Ovary (tissue), 9 donors: ENCODE results near the gene PROSER1. TPM values are rescaled to one million over a fixed set of nuclear protein-coding genes. Genes with fewer than 3 reads are reported as not detected.

Source experiments
- DNase-seq, 5 donors: peaks; one replicate each; pipeline ENCODE4 v3.0.0-alpha.2; 2019 to 2020
- H3K27ac ChIP-seq, 2 donors: fragments of 200-600 bp; one replicate each; pipeline versions ENCODE4 v1.5.1 to v1.8.0; 2019 to 2022
- H3K27me3 ChIP-seq: fragments of 200-600 bp; one replicate; pipeline ENCODE4 v1.8.0; 2022
- H3K36me3 ChIP-seq: fragments of 200-600 bp; sonication (generic); one replicate; pipeline ENCODE4 v1.5.1; 2019
- H3K4me1 ChIP-seq: one replicate; pipeline ENCODE4 v1.8.1; 2013; ENCODE audit warnings: mild to moderate bottlenecking, moderate library complexity; ENCODE audit not compliant: insufficient read depth
- H3K4me3 ChIP-seq: fragments of 200-600 bp; sonication (generic); one replicate; pipeline ENCODE4 v1.5.1; 2017
- H3K9me3 ChIP-seq, 2 donors: fragments of 200-600 bp in 1 of 2; sonication (generic) in 1 of 2; one replicate each; pipeline versions ENCODE4 v1.5.1 to v1.8.1; 2013 to 2019; ENCODE audit warnings: mild to moderate bottlenecking in 1 of 2, moderate library complexity in 1 of 2
- CTCF ChIP-seq, 3 donors: fragments of 450-650 bp in 2 of 3; fragments of 200-600 bp in 1 of 3; IDR thresholded peaks; one replicate each; pipeline versions ENCODE4 v1.5.1 to v1.8.0; 2016 to 2022; ENCODE audit warnings: antibody characterized with exemption in 3 of 3, mild to moderate bottlenecking in 1 of 3
- EP300 ChIP-seq: sonication (generic); formaldehyde crosslinking; IDR thresholded peaks from one replicate; pipeline ENCODE4 v1.6.1; 2017; ENCODE audit warnings: antibody characterized with exemption
- POLR2A ChIP-seq: fragments of 450-650 bp; IDR thresholded peaks from one replicate; pipeline ENCODE4 v1.6.1; 2017; ENCODE audit warnings: antibody characterized with exemption, mild to moderate bottlenecking, moderate library complexity
- WGBS, 3 donors: extraction: QIAGEN DNeasy Blood & Tissue Kit in 1 of 3; methylation state at CpG; one replicate each; pipeline versions ENCODE4 v1.1.5 to v1.1.7; 2013 to 2017; 5-methylcytosine and 5-hydroxymethylcytosine counted together
- intact Hi-C, 4 donors: fragments of 100-400 bp; cut with DNase I; formaldehyde crosslinking; loops; one replicate each; pipeline versions ENCODE4 v1.11.0 to v1.15.1; 2022 to 2023
- polyA plus RNA-seq, 2 donors: library from polyadenylated mRNA; stranded (reverse); fragments of 200-250 nt in 1 of 2; fragments of 350-450 nt in 1 of 2; fragmentation: Illumina TruSeq in 1 of 2; extraction: RNeasy Lipid Tissue Mini Kit (QIAGEN cat#74804) in 1 of 2; gene quantifications; one replicate each; pipeline ENCODE4 v1.2.3, GENCODE V29; 2013 to 2014
- total RNA-seq, 7 donors: library from RNA; depleted of rRNA in 2 of 7; stranded (reverse); fragments of >200 nt in 2 of 7; fragmentation: NEBNext Ultra II Directional in 3 of 7; extraction: Animal tissue kit (Norgen Biotek cat#: 25700) in 3 of 7; gene quantifications; one replicate each; pipeline versions ENCODE4 v1.1.0 to v1.2.4, GENCODE V29; 2016 to 2023
- donor health status: DM: no; HTN: no; CAD: no; lungs with moderate emphysema.
- donor health status: DM: no; HTN: no; CAD: no.
- donor health status: Bipolar disorder and iron deficiency.
- donor health status: DM: yes; HTN: yes; CAD: no.
- donor health status: DM: no; HTN: no; CAD: no.
- donor health status: DM: yes; HTN: yes; CAD: no.

The PROSER1 gene
- total and polyA plus RNA-seq, 9 donors = 5.3 to 25.3 (median 16.9) TPM

DNA sequence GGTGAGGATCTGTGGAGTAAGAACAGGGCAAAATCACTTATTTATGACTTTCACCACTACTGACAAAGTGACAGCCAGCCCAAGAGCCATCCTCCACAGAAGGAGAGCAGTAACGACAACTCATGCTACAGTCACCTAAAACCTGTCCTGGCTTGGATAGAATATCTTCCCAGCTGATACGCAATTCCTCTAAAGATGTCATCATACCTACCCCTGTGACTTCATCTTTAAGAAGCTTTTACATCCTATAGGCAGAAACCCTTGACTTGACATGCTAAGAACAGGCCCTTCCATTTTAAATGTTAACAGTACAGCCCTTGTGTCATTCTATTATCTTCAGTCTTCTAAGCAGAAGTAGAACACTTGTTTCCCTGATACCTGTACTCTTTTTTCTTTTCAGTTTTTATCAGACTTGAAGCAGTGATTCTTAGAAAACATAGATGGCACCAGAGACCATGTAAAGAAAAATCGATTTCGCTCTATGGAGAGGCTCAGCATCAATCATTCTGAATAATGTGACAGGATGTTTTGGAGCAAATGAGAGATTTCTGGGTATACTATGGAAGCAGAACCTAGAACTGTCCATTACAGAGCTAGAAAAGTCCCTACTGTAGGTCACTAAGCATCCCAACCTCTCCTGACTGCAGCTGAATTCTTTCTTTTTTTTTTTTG lies 67.4 kb downstream of the PROSER1 start:
- no peak for DNase-seq
- Histone ChIP-seq H3K27me3 (no peaks in the 10 kb centered on the region), H3K36me3 (no peaks in the 10 kb centered on the region), H3K9me3 (no peaks in the 10 kb centered on the region), H3K27ac (no peak overlapping the region), H3K4me3 (no peak overlapping the region), H3K4me1 (no peaks in the 10 kb centered on the region)
- TF ChIP-seq CTCF (IDR thresholded peaks at IDR 0.05) (no peak), EP300 (no peak), POLR2A (no peak)
- 80 to 86% (median 82%) methylated on average over 4 of the region's 4 CpGs for WGBS, 3 donors
- intact Hi-C loops = no loop called here

DNA sequence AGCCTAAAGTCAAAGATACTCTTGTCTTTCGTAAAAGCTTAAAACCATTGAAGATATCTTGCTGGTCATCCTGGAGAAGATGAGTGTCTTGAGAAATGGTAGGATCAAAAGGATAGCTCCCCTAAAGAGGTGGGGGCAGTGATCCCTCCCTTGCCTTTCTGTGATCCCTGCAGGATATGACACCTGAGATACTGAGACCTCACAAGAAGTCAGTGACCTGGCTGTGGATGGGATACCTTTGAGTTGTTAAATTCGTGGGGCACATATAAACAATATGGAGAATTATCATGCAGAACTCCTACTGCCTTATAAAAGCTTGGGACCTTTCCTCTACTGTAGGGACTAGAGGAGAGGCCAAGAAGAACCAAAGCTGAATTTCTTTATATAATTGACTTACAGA lies 68.7 kb downstream of the PROSER1 start:
- WGBS, 3 donors = 57 to 59% (median 58%) methylated on average over 2 of the region's 2 CpGs
- Histone ChIP-seq H3K36me3 (no peaks in the 10 kb centered on the region), H3K9me3 (no peaks in the 10 kb centered on the region), H3K27ac (no peak overlapping the region), H3K4me3 (no peak overlapping the region), H3K4me1 (no peaks in the 10 kb centered on the region), H3K27me3 (no peaks in the 10 kb centered on the region)
- DNase-seq = no peak
- no peak for TF ChIP-seq EP300
- TF ChIP-seq POLR2A = no peak
- no peak for TF ChIP-seq CTCF (IDR thresholded peaks at IDR 0.05)
- intact Hi-C loops = no loop called here

DNA sequence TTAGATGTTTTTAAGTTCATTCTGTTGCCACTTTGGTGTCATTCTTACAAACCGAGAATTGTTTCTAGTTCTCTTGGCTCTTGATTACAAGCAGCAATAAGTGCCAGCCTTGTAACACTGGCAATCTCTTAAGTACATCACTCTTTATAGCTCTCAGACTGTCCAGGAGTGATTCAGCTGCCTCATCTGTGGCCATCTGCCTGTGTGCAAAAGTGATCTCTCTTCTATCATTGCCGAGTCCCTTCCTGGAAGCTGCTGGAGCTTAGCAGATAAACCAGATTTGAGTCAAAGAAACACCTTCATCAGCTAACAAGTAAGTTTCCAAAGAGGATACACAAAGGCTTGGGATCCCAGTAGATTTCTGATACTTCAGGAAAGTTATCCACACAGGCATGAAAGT lies 70.4 kb downstream of the PROSER1 start:
- no peak for DNase-seq
- WGBS, 3 donors = 60 to 71% (median 63%) methylated on average over 2 of the region's 2 CpGs
- Histone ChIP-seq H3K9me3 (no peaks in the 10 kb centered on the region), H3K27ac (no peak overlapping the region), H3K36me3 (no peaks in the 10 kb centered on the region), H3K4me1 (no peaks in the 10 kb centered on the region), H3K27me3 (no peaks in the 10 kb centered on the region), H3K4me3 (no peak overlapping the region)
- no peak for TF ChIP-seq EP300
- TF ChIP-seq CTCF (IDR thresholded peaks at IDR 0.05) = no peak
- TF ChIP-seq POLR2A = no peak
- intact Hi-C loops = no loop called here

GRCh38 chr13:38965281-38965680 lies 72.6 kb downstream of the PROSER1 start:
- no peak overlapping the region for H3K27ac ChIP-seq
- H3K27me3 ChIP-seq = no peaks in the 10 kb centered on the region
- no peak overlapping the region for H3K4me3 ChIP-seq
- no peaks in the 10 kb centered on the region for H3K36me3 ChIP-seq
- DNase-seq = no peak
- 81 to 87% (median 84%) methylated on average over 4 of the region's 4 CpGs for WGBS, 3 donors
- TF ChIP-seq EP300 (no peak), POLR2A (no peak), CTCF (IDR thresholded peaks at IDR 0.05) (no peak)
- no peaks in the 10 kb centered on the region for H3K9me3 ChIP-seq
- H3K4me1 ChIP-seq = no peaks in the 10 kb centered on the region
- intact Hi-C loops = no loop called here
